Sciatic nerve (tissue), 2 donors: Measurements from ENCODE around the gene PRKG1. TPM values are rescaled to one million over a fixed set of nuclear protein-coding genes. Genes with fewer than 3 reads are reported as not detected.

Experiments used
- ATAC-seq: fragments of 200-7000 bp; cut with Tn5 transposase; one replicate; pipeline ENCODE4 v1.9.1; 2020; ENCODE audit warnings: mild to moderate bottlenecking, moderate library complexity
- DNase-seq: peaks from one replicate; pipeline ENCODE4 v3.0.0-alpha.2; 2020; ENCODE audit warnings: low spot score
- intact Hi-C: fragments of 100-400 bp; cut with DNase I; formaldehyde crosslinking; loops from one replicate; pipeline ENCODE4 v1.14.2; 2022
- total RNA-seq: library from RNA; stranded (reverse); fragmentation: NEBNext Ultra II Directional; extraction: Animal tissue kit (Norgen Biotek cat#: 25700); gene quantifications from one replicate; pipeline ENCODE4 v1.2.1, GENCODE V29; 2021
- donor health status: DM: no; HTN: no; CAD: no.
- donor health status: DM: no; HTN: no; CAD: no.

The PRKG1 gene
- total RNA-seq, 1 donor from 2014 or later = 20.0 TPM

GRCh38 chr10:51503378-51503777 is 429.1 kb downstream of the PRKG1 start:
- no peak for DNase-seq
- no peak for ATAC-seq
- intact Hi-C loops = no loop called here

GRCh38 chr10:51507476-51507875 is 433.2 kb downstream of the PRKG1 start:
- ATAC-seq = no peak
- no peak for DNase-seq
- intact Hi-C loops = no loop called here

GRCh38 chr10:51508156-51508555 is 433.9 kb downstream of the PRKG1 start:
- no peak for ATAC-seq
- no peak for DNase-seq
- intact Hi-C loops = no loop called here

GRCh38 chr10:51510231-51510630 is 435.9 kb downstream of the PRKG1 start:
- ATAC-seq (no peak), DNase-seq (no peak)
- intact Hi-C loops = no loop called here

GRCh38 chr10:51521605-51522004 is 447.3 kb downstream of the PRKG1 start:
- no peak for DNase-seq
- ATAC-seq = no peak
- intact Hi-C loops = no loop called here

GRCh38 chr10:51522858-51523257 is 448.6 kb downstream of the PRKG1 start:
- intact Hi-C loops = no loop called here
- no peak for DNase-seq
- ATAC-seq = no peak

- intact Hi-C loops = no loop called here
- ATAC-seq (no peak), DNase-seq (no peak)
These were observed 449.2 kb downstream of the PRKG1 start for GRCh38 chr10:51523440-51523839.

GRCh38 chr10:51524041-51524440 is 449.8 kb downstream of the PRKG1 start:
- intact Hi-C loops = no loop called here
- DNase-seq = no peak
- no peak for ATAC-seq

- ATAC-seq (no peak), DNase-seq (no peak)
- intact Hi-C loops = no loop called here
These were observed 453.4 kb downstream of the PRKG1 start for GRCh38 chr10:51527522-51528219.

GRCh38 chr10:51528527-51528926 is 454.2 kb downstream of the PRKG1 start:
- ATAC-seq (no peak), DNase-seq (no peak)
- intact Hi-C loops = no loop called here

GRCh38 chr10:51530541-51530940 is 456.3 kb downstream of the PRKG1 start:
- intact Hi-C loops = no loop called here
- ATAC-seq (no peak), DNase-seq (no peak)

GRCh38 chr10:51532044-51532443 is 457.8 kb downstream of the PRKG1 start:
- DNase-seq (no peak), ATAC-seq (no peak)
- intact Hi-C loops = no loop called here

- ATAC-seq (peak; percentile 49), DNase-seq (no peak)
- intact Hi-C loops = no loop called here
These were observed 468.6 kb downstream of the PRKG1 start for GRCh38 chr10:51542853-51543252.

GRCh38 chr10:51544933-51545332 is 470.6 kb downstream of the PRKG1 start:
- DNase-seq (no peak), ATAC-seq (no peak)
- intact Hi-C loops = no loop called here

- intact Hi-C loops = no loop called here
- ATAC-seq = peak; percentile 69
- no peak for DNase-seq
These were observed 473.7 kb downstream of the PRKG1 start for GRCh38 chr10:51547941-51548340.

GRCh38 chr10:51552879-51553278 is 478.6 kb downstream of the PRKG1 start:
- intact Hi-C loops = no loop called here
- ATAC-seq (no peak), DNase-seq (no peak)

GRCh38 chr10:51564896-51565510 is 490.7 kb downstream of the PRKG1 start:
- no peak for ATAC-seq
- DNase-seq = no peak
- intact Hi-C loops = no loop called here

GRCh38 chr10:51567271-51567670 is 493.0 kb downstream of the PRKG1 start:
- no peak for ATAC-seq
- no peak for DNase-seq
- intact Hi-C loops = no loop called here

GRCh38 chr10:51569467-51569866 is 495.2 kb downstream of the PRKG1 start:
- intact Hi-C loops = no loop called here

GRCh38 chr10:51574248-51575048 is 500.2 kb downstream of the PRKG1 start:
- no peak for DNase-seq
- ATAC-seq = no peak
- intact Hi-C loops = no loop called here

More at GRCh38 chr10:51569467-51569866, 495.2 kb downstream of the PRKG1 start:
- DNase-seq = no peak
- ATAC-seq = no peak
